ENCODE results near the gene APBA2. TPM values are rescaled to one million over a fixed set of nuclear protein-coding genes. Genes with fewer than 3 reads are reported as not detected.

APBA2 gene
- total RNA-seq, 2 experiments from 2014 or later, result 30.8 to 32.0 TPM

DNA sequence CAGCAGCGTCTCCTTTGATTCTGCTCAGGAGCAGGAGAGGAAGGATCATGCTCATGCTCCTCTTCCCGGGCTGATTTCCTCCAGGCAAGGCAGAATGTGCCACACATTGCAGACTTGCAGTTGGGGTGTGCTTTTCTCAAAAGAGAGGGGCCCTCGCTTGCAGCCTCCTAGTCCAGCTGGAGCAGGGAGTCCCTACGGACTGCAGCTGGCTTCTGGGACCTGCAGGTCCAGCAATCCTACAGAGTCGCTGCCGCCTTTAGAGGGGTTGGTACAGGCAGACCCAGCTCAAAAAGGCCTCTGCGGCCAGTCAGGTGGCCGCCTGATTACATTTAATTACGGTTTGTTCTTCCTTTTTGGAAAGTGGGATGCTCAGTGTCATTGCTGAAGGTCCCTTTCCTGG, 210.0 kb downstream of the APBA2 start:
- ATAC-seq (no peak), DNase-seq (no peak)
- Mint-ChIP-seq H3K4me3 (no peak overlapping the region), H3K27me3 (no peaks in the 10 kb centered on the region), H3K9me3 (no peaks in the 10 kb centered on the region), H3K4me1 (ENCODE audit: low read depth) (no peaks in the 10 kb centered on the region), H3K27ac (no peak overlapping the region), H3K36me3 (ENCODE audit: low read depth) (peaks cover 3% of the 10 kb centered on the region)
- POLR2A ChIA-PET, result no interaction called here
- TF ChIP-seq, protein P1, sequence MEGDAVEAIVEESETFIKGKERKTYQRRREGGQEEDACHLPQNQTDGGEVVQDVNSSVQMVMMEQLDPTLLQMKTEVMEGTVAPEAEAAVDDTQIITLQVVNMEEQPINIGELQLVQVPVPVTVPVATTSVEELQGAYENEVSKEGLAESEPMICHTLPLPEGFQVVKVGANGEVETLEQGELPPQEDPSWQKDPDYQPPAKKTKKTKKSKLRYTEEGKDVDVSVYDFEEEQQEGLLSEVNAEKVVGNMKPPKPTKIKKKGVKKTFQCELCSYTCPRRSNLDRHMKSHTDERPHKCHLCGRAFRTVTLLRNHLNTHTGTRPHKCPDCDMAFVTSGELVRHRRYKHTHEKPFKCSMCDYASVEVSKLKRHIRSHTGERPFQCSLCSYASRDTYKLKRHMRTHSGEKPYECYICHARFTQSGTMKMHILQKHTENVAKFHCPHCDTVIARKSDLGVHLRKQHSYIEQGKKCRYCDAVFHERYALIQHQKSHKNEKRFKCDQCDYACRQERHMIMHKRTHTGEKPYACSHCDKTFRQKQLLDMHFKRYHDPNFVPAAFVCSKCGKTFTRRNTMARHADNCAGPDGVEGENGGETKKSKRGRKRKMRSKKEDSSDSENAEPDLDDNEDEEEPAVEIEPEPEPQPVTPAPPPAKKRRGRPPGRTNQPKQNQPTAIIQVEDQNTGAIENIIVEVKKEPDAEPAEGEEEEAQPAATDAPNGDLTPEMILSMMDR (IDR thresholded peaks at IDR 0.05), result no peak
- CTCF ChIA-PET, result interaction anchor here (1.3 kb wide), 1 partner anchor 44 kb away, joined by 4 read pairs; no protein-coding TSS in a partner anchor
- intact Hi-C loops (cut with micrococcal nuclease), result no loop called here

DNA sequence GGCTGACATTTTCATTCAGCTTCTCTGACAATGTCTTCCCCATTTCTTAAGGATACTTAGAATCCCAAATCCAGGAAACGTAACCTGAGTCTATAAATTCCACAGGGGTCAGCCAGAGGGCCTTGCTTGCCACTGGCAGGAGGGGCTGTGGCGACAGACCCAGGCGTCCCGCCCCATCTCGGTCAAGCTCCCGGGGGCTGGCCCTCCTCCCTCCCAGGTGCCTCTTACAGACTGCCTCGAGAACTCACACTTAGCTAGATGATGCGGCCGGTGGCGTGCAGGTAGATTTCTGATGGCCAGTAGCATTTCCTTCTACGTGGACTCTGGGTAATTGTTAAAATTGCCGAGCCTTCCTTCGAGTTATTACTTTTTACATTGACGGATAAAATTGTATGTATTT, 211.4 kb downstream of the APBA2 start:
- ChIA-PET CTCF (interaction anchor here (1.7 kb wide), 2 partner anchors 43 to 99 kb away, joined by 4 read pairs; no protein-coding TSS in a partner anchor), POLR2A (no interaction called here)
- Mint-ChIP-seq H3K4me1 (ENCODE audit: low read depth) (peaks cover 2% of the 10 kb centered on the region), H3K4me3 (no peak overlapping the region), H3K27me3 (no peaks in the 10 kb centered on the region), H3K36me3 (ENCODE audit: low read depth) (peaks cover 8% of the 10 kb centered on the region), H3K27ac (no peak overlapping the region), H3K9me3 (no peaks in the 10 kb centered on the region)
- no peak for DNase-seq
- no peak for ATAC-seq
- intact Hi-C loops (cut with micrococcal nuclease), result no loop called here
- TF ChIP-seq, protein P1 (IDR thresholded peaks at IDR 0.05), result no peak

DNA sequence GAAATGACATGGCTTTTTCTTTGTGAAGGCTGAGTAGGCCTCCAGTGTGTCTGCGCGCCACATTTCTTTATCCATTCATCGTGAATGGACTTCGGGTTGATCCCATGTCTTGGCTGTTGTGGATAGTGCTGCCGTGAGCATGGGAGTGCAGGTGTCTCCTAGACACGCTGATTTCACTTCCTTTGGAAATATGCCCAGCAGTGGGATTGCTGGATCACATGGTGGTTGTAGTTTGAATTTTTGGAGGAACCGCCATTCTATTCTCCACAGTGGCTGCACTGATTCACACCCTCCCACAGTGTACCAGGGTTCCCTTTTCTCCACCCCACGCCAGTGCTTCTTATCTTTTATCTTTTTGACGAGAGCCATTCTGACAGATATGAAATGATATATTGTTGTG, 212.2 kb downstream of the APBA2 start:
- intact Hi-C loops (cut with micrococcal nuclease), result no loop called here

DNA sequence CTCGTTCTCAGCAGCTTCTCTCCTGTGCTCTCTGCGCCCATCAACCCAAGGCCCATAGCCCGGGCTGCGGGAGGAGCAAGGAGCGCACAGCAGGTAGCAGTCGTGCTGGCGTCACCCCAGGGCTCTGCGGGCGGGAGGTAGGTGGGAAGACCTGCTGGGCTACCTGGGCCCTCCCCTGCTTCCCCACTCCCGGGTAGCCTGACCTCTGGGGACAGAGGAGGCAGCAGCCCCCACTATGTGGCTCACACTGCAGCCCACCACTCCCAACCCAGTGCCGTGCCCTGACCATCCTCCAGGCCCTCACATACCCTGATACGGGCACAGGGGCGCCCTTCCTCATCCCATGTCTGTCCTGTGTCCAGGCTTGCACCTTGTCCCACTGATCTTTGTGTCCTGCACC, 212.9 kb downstream of the APBA2 start:
- ChIA-PET CTCF (interaction anchor here (2.7 kb wide), 1 partner anchor 8 kb away, joined by 31 read pairs; no protein-coding TSS in a partner anchor), POLR2A (no interaction called here)
- Mint-ChIP-seq H3K4me3 (no peak overlapping the region), H3K4me1 (ENCODE audit: low read depth) (peaks cover 2% of the 10 kb centered on the region), H3K27ac (no peak overlapping the region), H3K36me3 (ENCODE audit: low read depth) (peaks cover 10% of the 10 kb centered on the region), H3K27me3 (no peaks in the 10 kb centered on the region), H3K9me3 (no peaks in the 10 kb centered on the region)
- TF ChIP-seq, protein P1 (IDR thresholded peaks at IDR 0.05), result no peak
- intact Hi-C loops (cut with micrococcal nuclease), result no loop called here
- ATAC-seq, result no peak
- no peak for DNase-seq

More for the DNA sequence above, 212.2 kb downstream of the APBA2 start:
- Mint-ChIP-seq H3K36me3 (ENCODE audit: low read depth) (peaks cover 11% of the 10 kb centered on the region), H3K9me3 (no peaks in the 10 kb centered on the region), H3K4me3 (no peak overlapping the region), H3K27ac (no peak overlapping the region), H3K4me1 (ENCODE audit: low read depth) (peaks cover 2% of the 10 kb centered on the region), H3K27me3 (no peaks in the 10 kb centered on the region)
- ChIA-PET CTCF (interaction anchor here (1.7 kb wide), 2 partner anchors 42 to 100 kb away, joined by 4 read pairs; no protein-coding TSS in a partner anchor), POLR2A (no interaction called here)
- no peak for DNase-seq
- no peak for ATAC-seq
- TF ChIP-seq, protein P1 (IDR thresholded peaks at IDR 0.05), result no peak

DNA sequence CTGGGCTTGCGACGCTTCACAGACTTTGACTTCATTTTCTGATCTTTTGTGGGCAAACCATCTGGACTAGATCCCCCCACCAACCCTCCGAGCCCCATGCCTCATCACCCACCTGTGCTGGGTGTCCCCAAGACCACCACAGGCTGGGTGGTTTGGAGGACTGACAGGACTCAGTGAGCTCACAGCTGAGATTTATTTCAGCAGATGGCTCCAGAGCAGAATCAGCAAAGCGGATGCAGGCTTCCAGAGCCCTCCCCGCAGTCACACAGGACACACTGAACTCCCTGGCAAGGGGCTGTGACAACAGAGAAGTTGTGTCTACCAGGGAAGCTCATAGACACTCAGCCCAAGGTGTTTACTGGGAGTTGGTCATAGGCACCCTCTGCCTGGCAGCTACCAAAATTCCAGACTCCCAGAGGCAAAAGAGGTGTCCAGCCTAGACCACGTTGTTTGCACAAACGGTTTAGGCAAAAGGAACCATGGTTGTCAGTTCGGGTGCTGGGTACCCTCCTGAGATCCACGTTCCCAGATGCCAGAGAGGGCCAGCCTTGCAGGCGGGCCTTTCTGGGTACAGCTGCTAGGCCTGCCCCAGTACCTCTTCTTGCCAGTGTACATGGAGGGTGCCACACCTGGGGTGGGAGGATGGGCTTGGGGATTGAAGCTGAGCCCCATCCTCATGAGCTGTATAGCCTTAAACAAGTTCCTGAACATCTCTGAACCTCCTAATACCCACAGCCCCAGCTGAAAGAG, 213.5 kb downstream of the APBA2 start:
- Mint-ChIP-seq H3K27me3 (no peaks in the 10 kb centered on the region), H3K4me3 (no peak overlapping the region), H3K27ac (no peak overlapping the region), H3K36me3 (ENCODE audit: low read depth) (peaks cover 10% of the 10 kb centered on the region), H3K9me3 (no peaks in the 10 kb centered on the region), H3K4me1 (ENCODE audit: low read depth) (peaks cover 5% of the 10 kb centered on the region)
- ChIA-PET CTCF (interaction anchor here (2.7 kb wide), 1 partner anchor 9 kb away, joined by 31 read pairs; no protein-coding TSS in a partner anchor), POLR2A (no interaction called here)
- DNase-seq (no peak), ATAC-seq (no peak)
- TF ChIP-seq, protein P1 (IDR thresholded peaks at IDR 0.05), result no peak
- intact Hi-C loops (cut with micrococcal nuclease), result no loop called here
